Fibroblast of the conjunctiva (primary cell): ENCODE measurements around the gene MSANTD1.

Experiments used
- DNase-seq: peaks from one replicate; pipeline ENCODE4 v3.0.0-alpha.2; 2010; ENCODE audit warnings: low read depth

MSANTD1 gene

DNA sequence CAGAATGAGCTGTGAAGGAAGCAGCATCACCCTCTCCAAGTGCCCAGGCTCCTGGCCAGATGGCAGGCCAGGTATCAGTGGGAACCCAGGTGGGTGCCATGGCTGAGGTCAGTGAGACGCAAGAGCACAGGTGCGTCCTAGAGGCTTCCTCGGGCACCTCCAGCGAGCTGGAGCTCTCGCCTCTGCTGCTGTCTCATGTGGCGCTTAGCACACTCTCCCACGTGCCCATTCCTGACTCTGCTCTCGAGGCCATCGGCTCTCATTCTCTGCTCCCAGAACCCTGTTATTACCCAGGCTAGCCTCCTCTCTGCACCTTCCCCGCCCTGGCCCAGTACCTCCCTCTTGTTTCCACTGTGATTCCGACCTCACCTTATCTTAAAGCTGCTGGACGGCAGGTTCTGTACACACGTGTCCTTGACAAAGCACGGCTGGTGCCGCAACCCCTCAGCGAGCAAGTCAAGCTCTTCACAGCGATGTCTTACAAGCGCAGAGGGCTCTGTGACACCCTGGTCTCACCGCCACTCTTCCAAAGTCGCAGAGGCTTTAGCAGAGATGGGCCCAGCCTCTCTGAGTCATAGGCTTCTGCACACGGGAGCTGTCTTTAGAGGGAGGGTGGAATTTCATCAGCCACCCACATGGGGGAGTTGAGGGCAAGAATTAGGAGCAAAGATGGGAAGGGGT is 15.4 kb upstream of the MSANTD1 start:
- peak; percentile 2 for DNase-seq

DNA sequence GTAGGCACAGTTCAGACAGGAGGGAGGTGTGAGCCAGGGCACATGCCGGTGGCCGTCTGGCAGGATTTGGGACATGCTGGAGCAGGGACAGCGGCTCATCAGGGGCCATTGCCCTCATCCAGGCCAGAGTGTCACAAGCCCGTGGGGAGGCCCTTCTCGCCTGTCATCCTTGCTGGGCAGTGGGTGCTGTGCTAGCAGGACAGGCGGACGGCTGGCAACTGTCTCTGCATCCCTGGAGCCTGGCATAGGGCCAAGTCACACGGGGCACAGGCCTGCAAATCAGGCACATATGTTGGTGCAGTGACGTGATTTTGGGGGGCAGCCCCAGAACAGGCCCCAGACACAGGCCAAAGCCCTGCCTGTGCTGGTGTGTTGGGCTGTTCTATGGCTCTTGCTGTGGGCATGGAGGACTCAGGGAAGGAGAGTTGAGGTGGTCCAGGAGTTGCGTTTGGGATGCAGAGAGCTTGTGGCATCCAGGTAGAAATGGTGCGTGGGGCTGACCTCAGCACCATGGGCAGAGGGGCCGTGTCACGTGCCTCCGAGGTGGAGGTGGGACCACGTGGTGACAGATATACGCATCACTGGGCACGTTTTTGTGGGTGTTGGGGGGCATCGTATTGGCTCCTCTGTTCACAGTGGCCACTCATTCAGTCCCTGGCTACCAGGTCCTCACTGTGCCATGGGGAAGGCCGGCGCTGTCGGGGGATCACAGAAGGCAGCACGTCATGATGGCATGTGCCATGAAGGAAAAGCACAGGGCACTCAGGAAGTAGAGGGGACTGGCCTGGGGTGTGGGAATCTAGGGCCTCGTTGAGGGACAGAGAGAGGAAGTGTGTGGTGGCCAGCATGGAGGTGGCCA is 14.6 kb upstream of the MSANTD1 start:
- DNase-seq, result no peak

DNA sequence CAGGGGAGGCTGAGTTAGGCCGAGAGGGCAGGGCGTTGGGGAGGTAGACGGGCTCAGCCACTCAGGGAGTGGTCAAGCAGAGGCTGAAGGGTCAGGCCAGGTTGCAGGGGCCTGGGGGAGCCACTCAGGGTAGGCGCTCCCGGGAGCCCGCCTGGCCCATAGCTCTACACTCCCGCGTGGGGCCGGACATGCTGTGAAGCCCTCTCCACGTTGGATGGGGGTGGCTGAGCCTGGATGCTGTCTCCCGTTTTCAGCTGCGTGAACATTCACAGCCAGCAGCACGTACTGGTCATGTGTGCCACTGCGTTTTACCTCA is 14.0 kb upstream of the MSANTD1 start:
- no peak for DNase-seq

DNA sequence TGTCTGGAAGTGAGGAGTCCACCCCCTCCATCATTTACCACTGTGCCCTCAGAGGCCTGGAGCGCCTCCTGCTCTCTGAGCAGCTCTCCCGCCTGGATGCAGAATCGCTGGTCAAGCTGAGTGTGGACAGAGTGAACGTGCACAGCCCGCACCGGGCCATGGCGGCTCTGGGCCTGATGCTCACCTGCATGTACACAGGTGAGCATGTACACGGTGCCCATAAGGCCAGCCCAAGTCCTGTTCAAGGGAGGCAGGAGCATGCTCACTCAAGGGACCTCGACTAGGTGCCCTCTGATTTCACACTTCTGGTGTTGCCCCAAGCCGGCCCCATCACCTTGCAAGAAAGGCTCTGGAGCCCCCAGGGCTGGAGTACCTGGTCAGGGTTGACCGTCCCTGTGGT is 13.4 kb upstream of the MSANTD1 start:
- no peak for DNase-seq

DNA sequence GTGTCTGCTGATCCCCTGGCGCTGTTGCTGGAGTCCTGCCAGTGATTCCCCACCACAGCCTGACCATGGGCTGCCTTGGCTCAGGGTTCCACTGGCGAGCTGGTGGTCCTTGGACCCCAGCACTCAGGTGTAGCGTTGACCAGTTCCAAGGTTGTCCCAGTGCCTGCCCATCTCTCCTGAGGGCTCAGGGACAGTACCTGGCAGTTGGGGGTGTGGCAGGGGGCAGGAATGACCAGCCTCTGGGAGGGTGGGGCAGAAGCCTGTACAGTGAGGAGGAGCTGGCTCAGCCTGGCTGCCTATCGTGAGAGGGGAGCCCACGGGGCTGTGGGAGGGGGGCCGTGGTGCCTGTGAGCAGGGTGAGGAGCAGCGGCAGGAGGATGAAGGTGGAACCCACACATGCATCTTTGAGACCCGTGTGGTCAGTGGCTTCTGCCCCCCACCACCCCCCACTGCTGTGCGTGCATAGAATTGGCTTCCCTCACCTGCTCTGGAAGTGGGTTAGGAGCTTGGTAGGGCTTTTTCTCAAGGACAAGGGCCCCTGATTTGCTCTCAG is 12.6 kb upstream of the MSANTD1 start:
- DNase-seq, result no peak

DNA sequence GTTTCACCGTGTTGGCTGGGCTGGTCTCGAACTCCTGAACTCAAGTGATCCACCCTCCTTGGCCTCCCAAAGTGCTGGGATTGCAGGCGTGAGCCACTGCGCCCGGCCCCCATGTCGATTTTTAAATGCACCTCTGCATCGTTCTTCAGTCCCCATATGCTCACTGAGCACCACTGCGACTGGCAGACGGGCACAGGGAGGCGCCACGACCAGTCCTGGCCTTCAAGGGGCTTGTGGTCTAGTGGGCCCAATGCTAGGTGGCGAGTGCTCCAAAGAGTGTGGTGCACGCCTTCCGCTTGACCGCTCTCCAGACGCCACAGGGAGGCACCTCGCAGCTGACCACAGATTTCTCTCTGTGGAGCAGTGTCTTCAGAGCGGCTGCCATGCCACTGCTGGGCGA is 11.7 kb upstream of the MSANTD1 start:
- DNase-seq, result no peak

DNA sequence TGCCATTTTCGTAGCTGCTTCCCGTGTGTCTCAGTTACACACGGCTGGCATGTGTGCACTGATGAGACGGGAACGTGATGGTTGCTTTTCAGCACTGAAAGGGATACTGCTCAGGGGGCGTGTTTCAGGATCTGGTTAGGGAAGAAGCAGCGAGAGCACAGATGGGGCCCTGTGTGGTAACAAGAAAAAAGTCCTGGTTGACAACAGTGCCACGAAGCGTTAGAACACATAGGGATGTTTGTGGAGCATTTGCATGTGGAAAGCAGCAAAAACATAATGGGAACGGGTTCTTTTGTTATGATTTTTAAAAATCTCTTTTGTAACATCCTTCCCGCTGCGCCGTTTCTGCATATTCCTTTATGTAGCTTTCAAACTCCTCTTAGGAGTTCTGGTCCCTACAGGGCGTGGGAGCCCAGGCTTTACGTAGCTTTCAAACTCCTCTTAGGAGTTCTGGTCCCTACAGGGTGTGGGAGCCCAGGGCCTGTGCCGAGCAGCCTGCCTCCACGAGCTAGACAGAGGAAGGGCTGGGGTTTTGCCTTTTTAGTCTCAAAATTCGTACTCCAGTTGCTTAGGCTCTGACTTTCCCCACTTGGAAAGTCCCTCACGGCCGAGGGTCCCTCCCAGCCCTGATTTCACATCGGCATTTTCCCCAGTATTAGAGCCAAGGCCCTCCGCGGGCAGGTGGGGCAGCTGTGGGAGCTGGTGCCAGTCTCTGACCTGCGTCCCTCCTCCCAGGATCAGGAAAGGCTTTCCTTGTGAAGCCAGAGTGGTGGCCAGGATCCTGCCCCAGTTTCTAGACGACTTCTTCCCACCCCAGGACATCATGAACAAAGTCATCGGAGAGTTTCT is 11.0 kb upstream of the MSANTD1 start:
- DNase-seq, result no peak

DNA sequence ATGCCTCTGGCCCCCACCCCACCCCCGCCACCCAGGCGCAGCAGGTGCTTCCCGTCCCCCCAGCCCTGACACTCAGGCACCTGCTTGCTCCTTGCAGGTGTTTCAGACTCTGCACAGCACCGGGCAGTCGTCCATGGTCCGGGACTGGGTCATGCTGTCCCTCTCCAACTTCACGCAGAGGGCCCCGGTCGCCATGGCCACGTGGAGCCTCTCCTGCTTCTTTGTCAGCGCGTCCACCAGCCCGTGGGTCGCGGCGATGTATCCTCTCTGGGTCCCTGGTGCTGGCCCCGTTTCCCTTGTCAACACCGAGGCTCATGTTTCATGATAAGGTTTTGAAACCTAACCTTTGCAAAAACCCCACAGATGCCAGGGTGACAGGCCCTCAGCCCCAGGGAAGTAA is 10.2 kb upstream of the MSANTD1 start:
- no peak for DNase-seq

DNA sequence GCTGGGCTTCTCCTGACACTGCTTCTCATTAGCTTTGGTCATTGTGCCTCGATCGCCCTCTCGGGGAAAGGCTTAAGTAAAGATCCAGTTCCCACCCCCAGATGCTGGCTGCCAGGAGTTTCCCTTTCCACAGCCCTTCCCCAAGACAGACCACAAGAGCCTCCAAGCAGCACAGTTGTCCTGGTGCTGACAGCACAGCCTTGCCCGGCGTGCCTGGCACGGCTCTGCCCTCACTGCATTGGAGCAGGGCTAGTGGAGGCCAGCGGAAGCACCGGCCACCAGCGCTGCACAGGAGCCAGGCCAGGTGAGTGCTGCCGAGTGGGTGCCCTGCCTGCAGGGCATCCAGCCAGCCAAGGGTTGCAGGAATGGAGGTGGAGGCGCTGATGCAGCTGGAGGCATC is 9.7 kb upstream of the MSANTD1 start:
- DNase-seq, result no peak

DNA sequence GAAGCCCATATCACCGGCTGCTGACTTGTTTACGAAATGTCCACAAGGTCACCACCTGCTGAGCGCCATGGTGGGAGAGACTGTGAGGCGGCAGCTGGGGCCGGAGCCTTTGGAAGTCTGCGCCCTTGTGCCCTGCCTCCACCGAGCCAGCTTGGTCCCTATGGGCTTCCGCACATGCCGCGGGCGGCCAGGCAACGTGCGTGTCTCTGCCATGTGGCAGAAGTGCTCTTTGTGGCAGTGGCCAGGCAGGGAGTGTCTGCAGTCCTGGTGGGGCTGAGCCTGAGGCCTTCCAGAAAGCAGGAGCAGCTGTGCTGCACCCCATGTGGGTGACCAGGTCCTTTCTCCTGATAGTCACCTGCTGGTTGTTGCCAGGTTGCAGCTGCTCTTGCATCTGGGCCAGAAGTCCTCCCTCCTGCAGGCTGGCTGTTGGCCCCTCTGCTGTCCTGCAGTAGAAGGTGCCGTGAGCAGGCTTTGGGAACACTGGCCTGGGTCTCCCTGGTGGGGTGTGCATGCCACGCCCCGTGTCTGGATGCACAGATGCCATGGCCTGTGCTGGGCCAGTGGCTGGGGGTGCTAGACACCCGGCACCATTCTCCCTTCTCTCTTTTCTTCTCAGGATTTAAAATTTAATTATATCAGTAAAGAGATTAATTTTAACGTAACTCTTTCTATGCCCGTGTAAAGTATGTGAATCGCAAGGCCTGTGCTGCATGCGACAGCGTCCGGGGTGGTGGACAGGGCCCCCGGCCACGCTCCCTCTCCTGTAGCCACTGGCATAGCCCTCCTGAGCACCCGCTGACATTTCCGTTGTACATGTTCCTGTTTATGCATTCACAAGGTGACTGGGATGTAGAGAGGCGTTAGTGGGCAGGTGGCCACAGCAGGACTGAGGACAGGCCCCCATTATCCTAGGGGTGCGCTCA is 8.7 kb upstream of the MSANTD1 start:
- no peak for DNase-seq

DNA sequence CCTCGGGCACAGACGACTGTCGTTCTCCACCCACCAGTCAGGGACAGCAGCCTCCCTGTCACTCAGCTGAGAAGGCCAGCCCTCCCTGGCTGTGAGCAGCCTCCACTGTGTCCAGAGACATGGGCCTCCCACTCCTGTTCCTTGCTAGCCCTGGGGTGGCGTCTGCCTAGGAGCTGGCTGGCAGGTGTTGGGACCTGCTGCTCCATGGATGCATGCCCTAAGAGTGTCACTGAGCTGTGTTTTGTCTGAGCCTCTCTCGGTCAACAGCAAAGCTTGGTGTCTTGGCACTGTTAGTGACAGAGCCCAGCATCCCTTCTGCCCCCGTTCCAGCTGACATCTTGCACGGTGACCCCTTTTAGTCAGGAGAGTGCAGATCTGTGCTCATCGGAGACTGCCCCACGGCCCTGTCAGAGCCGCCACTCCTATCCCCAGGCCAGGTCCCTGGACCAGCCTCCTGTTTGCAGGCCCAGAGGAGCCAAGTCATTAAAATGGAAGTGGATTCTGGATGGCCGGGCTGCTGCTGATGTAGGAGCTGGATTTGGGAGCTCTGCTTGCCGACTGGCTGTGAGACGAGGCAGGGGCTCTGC is 7.9 kb upstream of the MSANTD1 start:
- DNase-seq, result no peak

DNA sequence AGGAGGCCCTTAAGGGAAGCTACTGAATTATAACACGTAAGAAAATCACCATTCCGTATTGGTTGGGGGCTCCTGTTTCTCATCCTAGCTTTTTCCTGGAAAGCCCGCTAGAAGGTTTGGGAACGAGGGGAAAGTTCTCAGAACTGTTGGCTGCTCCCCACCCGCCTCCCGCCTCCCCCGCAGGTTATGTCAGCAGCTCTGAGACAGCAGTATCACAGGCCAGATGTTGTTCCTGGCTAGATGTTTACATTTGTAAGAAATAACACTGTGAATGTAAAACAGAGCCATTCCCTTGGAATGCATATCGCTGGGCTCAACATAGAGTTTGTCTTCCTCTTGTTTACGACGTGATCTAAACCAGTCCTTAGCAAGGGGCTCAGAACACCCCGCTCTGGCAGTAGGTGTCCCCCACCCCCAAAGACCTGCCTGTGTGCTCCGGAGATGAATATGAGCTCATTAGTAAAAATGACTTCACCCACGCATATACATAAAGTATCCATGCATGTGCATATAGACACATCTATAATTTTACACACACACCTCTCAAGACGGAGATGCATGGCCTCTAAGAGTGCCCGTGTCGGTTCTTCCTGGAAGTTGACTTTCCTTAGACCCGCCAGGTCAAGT is 6.9 kb upstream of the MSANTD1 start:
- DNase-seq, result peak; percentile 49

DNA sequence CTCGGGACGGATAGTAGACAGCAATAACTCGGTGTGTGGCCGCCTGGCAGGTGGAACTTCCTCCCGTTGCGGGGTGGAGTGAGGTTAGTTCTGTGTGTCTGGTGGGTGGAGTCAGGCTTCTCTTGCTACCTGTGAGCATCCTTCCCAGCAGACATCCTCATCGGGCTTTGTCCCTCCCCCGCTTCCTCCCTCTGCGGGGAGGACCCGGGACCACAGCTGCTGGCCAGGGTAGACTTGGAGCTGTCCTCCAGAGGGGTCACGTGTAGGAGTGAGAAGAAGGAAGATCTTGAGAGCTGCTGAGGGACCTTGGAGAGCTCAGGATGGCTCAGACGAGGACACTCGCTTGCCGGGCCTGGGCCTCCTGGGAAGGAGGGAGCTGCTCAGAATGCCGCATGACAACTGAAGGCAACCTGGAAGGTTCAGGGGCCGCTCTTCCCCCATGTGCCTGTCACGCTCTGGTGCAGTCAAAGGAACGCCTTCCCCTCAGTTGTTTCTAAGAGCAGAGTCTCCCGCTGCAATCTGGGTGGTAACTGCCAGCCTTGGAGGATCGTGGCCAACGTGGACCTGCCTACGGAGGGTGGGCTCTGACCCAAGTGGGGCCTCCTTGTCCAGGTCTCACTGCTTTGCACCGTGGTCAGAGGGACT is 5.7 kb upstream of the MSANTD1 start:
- no peak for DNase-seq

DNA sequence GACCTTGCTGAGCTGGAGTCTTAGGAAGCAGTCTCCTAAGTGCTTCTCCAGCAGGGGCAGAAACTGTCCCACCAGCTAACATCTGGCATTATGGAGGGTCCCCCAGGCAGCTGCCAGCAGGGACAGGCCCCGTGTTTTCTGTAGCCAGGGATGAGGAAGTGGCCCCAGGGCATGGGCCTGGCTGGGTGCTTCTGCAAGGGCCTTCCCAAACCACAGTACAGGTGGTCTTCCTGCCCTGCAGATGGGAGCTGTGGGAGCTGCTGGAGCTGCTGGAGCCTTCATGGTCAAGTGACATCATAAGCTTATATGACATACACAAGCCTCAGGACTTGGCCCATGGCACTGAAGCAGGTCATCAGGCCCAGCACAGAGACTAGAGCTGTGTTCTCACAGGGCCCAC is 5.0 kb upstream of the MSANTD1 start:
- no peak for DNase-seq

DNA sequence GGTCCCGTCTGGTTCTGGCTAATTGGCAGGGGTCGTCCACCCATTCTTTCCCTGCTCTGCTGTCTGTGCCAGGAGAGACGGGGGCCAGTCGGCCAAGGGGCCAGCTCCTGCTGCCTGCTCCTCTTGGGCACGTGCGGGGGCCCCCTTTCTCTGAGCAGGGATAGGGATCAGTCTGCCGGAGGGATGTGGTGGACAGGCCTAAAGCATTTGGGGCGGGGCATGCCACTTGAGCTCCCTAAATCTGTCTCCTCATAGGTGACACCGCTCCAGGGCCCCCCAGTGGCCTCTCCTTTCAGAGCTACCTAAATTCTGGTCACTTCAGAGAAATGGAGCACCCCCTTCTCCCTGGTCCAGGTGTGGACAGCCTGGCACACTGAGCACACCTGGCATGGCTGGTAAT is 4.2 kb upstream of the MSANTD1 start:
- DNase-seq, result no peak

DNA sequence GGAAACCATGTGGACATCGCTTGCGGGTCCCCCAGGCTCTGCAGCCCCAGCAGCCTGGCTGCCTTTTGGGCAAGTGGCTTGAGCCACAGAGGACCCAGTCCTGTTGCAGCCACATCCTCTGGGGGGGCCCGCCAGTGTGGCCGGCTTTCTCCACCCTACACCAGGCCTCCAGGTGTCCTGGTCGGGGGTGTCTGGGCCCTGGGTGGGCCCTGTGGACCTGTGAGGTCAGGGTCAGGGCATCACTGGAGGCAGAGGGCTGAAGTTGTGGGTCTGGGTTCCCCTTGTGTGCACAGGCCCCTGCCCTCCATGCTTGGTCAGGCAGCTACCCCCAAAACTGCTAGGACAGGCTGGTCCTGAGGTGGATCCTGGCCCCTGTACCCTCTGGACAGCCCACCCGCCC is 3.3 kb upstream of the MSANTD1 start:
- no peak for DNase-seq

DNA sequence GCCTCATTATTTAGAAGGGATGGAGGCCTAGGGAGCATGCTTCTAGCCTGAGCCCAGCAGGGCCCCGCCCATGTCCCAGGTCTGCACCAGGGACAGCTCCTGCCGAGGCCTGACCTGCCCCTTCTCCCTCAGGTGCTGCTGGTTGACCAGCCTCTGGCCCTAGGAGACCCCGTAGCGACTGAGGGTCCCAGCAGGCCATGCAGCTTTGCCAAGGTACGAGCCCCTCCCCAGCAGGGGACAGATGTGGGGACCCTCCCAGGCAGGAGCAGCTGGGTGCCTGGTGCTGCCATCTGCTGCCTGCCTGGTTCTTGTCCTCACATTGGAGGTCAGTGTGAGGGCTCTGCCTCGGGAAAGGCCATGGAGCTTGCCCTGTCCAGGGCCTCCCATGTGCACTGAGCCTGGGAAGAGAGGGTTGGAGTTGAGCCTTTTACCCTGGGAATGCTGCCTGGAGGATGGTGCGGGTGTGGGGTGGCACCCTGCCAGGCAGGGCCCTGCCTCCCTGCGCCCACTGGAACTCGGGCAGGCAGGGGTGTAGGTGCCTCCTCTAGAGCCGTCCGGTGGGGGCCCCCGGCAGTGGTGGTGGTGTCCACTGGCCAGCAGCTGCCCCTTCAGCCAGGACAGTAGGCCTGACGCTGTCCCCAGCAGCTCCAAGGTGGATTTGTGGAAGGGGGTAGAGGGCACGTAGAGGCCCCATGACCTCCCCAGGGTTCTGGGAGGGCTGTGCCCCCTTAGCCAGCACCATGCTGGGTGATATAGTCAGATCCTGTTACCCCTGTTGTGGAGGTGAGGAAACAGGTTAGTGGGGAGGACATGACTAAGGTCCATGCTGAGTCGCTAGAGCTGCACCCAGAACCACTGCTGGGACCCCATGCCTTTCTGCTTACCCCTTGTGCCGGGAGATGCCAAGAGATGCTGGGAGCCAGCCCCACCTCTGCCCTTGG is 2.2 kb upstream of the MSANTD1 start:
- DNase-seq, result no peak

DNA sequence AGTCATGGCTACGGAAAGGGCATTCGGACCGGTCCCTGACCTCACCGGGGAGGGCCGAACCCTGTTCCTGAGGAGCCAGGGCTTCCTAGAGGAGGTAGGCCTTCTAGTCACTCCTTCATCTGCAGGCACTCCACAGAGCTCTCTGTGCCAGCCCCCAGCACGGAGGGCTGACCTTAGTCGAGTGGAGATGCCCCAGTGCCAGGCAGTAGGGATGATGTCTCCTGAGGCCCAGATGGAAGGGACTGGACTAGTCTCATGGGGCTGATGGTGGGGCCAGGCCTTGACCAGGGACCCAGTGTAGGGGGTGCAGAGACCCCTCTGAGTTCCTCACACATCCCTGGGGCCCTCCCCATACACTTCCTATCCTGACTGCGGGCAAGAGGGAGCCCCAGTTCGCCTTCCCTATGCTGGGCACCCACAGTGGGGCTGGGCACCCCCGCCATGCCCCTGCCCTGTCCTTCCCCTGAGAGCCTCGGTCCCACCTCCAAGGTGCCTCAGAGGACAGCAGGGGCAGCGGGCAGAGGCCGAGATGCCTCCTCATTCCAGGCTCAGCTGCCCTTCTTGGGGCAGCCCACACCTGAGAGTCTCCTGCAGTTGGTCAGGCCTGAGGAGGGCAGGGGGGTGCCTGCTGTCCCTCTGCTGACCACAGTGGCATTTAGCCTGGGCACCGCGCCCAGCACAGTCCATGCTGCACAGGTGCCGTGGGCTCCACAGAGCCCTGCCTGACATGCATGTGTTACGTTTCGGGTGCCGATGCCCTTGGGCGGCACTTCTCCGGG is 1.4 kb upstream of the MSANTD1 start:
- no peak for DNase-seq
